ENCODE measurements around the gene ETS2.

DNA sequence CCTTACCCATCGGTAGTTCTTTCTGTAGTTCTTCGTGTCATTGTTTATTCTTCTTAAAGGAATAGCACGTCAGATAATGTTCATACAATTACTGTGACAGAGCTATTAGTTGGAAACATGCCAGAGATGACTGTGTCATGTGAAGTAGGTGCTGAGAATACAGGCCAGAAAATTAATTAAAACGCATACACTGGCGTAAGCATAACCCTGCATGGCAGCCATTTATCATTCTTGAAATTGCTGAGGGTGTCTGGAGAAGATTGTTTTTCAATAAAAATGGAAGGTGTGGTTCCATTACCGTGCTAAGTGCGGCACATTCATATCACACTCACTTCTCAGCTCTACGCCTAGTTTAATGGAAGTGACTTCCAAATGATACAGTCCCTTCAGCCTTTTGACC is 7.8 kb downstream of the ETS2 start:
- TF ChIP-seq NFIC (IDR thresholded peaks at IDR 0.05) (no peak), FOXM1 (IDR thresholded peaks at IDR 0.05; ENCODE audit: borderline replicate concordance, low read depth) (no peak), TCF12 (IDR thresholded peaks at IDR 0.05; ENCODE audit: low read depth) (no peak), EP300 (IDR thresholded peaks at IDR 0.05; ENCODE audit: borderline replicate concordance) (no peak), CEBPB (IDR thresholded peaks at IDR 0.05) (no peak), YY1 (IDR thresholded peaks at IDR 0.05; ENCODE audit: low read depth) (no peak)
- TF ChIP-seq, protein P1, sequence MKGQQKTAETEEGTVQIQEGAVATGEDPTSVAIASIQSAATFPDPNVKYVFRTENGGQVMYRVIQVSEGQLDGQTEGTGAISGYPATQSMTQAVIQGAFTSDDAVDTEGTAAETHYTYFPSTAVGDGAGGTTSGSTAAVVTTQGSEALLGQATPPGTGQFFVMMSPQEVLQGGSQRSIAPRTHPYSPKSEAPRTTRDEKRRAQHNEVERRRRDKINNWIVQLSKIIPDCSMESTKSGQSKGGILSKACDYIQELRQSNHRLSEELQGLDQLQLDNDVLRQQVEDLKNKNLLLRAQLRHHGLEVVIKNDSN (IDR thresholded peaks at IDR 0.05): no peak
- TF ChIP-seq, protein P2, sequence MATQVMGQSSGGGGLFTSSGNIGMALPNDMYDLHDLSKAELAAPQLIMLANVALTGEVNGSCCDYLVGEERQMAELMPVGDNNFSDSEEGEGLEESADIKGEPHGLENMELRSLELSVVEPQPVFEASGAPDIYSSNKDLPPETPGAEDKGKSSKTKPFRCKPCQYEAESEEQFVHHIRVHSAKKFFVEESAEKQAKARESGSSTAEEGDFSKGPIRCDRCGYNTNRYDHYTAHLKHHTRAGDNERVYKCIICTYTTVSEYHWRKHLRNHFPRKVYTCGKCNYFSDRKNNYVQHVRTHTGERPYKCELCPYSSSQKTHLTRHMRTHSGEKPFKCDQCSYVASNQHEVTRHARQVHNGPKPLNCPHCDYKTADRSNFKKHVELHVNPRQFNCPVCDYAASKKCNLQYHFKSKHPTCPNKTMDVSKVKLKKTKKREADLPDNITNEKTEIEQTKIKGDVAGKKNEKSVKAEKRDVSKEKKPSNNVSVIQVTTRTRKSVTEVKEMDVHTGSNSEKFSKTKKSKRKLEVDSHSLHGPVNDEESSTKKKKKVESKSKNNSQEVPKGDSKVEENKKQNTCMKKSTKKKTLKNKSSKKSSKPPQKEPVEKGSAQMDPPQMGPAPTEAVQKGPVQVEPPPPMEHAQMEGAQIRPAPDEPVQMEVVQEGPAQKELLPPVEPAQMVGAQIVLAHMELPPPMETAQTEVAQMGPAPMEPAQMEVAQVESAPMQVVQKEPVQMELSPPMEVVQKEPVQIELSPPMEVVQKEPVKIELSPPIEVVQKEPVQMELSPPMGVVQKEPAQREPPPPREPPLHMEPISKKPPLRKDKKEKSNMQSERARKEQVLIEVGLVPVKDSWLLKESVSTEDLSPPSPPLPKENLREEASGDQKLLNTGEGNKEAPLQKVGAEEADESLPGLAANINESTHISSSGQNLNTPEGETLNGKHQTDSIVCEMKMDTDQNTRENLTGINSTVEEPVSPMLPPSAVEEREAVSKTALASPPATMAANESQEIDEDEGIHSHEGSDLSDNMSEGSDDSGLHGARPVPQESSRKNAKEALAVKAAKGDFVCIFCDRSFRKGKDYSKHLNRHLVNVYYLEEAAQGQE (IDR thresholded peaks at IDR 0.05; ENCODE audit: low read depth): no peak

All from Ishikawa (cell line).